ENCODE results near the gene USP6NL. TPM values are rescaled to one million over a fixed set of nuclear protein-coding genes. Genes with fewer than 3 reads are reported as not detected.

USP6NL gene
- total RNA-seq, 4 donors from 2014 or later, result 28.8 to 56.4 (median 34.0) TPM

DNA sequence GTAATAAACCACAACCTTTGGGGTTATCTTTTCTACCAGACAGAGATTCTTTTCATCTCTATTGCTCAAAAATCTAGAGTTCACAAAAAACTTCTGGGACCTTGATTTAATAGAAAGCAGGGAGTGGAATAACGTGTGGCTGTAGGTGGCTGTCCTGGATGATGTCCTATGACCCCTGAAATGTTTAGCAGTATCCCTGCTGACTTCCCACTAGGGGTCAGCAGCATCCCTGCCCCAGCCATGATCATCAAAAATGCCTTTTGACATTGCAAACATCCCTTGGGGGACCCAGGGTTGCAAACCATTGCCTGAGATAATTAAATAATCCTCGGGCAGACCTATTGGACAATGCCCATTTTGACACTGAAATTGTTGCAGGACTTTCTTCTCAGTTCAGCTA, 177.1 kb downstream of the USP6NL start:
- no peaks in the 10 kb centered on the region for H3K4me1 ChIP-seq
- DNase-seq, result no peak
- H3K9me3 ChIP-seq, result peaks cover 0 to 8% (median 0%) of the 10 kb centered on the region in 3 donors
- no peak overlapping the region for H3K27ac ChIP-seq
- intact Hi-C loops (cut with DNase I), result no loop called here
- WGBS, 2 donors, result 38 to 52% methylated on average over 2 of the region's 2 CpGs
- H3K27me3 ChIP-seq, result no peaks in the 10 kb centered on the region
- no peaks in the 10 kb centered on the region for H3K36me3 ChIP-seq
- H3K4me3 ChIP-seq, result no peak overlapping the region
- TF ChIP-seq POLR2A (IDR thresholded peaks at IDR 0.05), result no peak
- TF ChIP-seq, protein P1, sequence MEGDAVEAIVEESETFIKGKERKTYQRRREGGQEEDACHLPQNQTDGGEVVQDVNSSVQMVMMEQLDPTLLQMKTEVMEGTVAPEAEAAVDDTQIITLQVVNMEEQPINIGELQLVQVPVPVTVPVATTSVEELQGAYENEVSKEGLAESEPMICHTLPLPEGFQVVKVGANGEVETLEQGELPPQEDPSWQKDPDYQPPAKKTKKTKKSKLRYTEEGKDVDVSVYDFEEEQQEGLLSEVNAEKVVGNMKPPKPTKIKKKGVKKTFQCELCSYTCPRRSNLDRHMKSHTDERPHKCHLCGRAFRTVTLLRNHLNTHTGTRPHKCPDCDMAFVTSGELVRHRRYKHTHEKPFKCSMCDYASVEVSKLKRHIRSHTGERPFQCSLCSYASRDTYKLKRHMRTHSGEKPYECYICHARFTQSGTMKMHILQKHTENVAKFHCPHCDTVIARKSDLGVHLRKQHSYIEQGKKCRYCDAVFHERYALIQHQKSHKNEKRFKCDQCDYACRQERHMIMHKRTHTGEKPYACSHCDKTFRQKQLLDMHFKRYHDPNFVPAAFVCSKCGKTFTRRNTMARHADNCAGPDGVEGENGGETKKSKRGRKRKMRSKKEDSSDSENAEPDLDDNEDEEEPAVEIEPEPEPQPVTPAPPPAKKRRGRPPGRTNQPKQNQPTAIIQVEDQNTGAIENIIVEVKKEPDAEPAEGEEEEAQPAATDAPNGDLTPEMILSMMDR (IDR thresholded peaks at IDR 0.05), result no peak

DNA sequence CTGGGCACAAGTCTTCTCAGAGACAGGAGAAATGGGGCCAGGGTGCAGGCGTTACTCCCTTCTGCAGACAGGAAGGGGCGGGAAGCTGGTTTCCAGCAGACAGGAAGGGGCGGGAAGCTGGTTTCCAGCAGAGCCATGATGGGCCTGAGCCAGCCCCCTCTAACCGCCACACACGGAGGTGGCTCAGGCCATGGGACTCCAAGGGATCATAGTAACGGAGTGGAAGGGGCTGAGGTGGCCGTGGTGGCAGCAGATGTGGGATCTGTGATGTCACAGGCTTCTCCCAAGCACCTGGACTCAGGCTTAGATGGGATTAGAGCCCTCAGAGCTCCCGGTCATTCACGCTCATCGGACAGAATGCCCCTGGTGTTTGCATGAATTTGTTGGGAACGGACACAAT, 177.8 kb downstream of the USP6NL start:
- WGBS, 2 donors, result 50 to 77% methylated on average over 1 to 8 of the region's 11 CpGs
- TF ChIP-seq, protein P1 (IDR thresholded peaks at IDR 0.05), result no peak
- TF ChIP-seq POLR2A (IDR thresholded peaks at IDR 0.05), result no peak
- Histone ChIP-seq H3K4me3 (no peak overlapping the region), H3K9me3 (peaks cover 0 to 10% (median 0%) of the 10 kb centered on the region in 3 donors), H3K27me3 (no peaks in the 10 kb centered on the region), H3K4me1 (no peaks in the 10 kb centered on the region), H3K36me3 (no peaks in the 10 kb centered on the region), H3K27ac (no peak overlapping the region)
- intact Hi-C loops (cut with DNase I), result no loop called here
- DNase-seq, result no peak

DNA sequence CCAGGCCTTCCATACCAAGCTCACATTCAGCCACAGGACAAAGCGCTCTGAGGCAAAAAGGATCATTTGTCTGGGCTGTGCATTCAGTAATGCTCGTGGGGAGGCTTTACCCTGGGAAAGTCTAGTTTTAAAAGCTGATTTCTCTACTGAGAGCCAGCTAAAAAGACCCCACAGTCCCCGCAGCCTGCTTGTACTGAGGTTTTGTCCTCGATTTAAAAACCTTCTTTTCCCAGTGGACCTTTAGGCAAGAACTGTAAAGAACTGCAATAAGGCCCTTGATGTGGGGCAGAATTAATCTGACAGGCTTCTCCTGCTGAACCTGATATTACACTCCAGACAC, 180.3 kb downstream of the USP6NL start:
- Histone ChIP-seq H3K4me1 (no peaks in the 10 kb centered on the region), H3K36me3 (no peaks in the 10 kb centered on the region), H3K27me3 (no peaks in the 10 kb centered on the region), H3K4me3 (no peak overlapping the region), H3K9me3 (peaks cover 0 to 10% (median 0%) of the 10 kb centered on the region in 3 donors), H3K27ac (no peak overlapping the region)
- 51 to 84% methylated on average over 4 of the region's 4 CpGs for WGBS, 2 donors
- intact Hi-C loops (cut with DNase I), result no loop called here
- TF ChIP-seq, protein P1 (IDR thresholded peaks at IDR 0.05), result no peak
- TF ChIP-seq POLR2A (IDR thresholded peaks at IDR 0.05), result no peak
- no peak for DNase-seq

DNA sequence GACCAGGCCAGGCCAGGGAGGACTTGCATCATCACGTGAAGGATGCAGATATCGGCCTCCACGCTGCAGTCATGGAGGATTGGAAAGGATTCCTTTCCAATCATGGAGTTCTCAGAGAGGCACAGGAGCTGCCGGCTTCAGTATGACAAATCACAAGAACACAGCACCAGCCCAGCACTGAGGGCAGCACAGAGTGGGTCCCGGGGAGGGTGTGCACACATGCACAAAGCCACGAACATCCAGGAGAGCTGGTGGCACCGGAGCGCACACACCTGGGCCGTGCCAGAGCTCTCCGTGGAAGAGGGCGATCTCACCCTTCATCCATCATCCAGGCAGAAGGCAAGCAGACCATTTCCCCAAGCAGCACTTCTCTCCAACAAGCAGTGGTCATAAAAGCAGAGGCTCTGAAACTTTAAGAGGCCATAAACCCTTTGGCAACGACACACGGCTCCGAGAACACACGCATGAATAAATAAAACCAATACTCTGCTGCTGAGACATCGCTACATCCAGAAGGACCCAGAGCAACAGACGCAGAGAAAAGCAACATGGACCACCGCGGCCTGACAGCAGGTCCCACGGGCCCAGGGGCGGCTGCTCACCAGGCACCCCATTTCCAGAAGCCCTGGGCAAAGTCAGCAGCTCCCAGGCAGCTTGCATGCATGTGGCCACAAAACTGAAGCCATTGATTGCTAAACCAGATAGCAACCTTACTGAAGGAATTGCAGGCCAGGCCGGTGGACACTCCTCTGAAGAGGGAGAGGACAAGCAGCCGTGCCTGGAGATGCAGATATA, 180.8 kb downstream of the USP6NL start:
- no peak overlapping the region for H3K27ac ChIP-seq
- H3K27me3 ChIP-seq, result no peaks in the 10 kb centered on the region
- no peak overlapping the region for H3K4me3 ChIP-seq
- DNase-seq, result no peak
- no peak for TF ChIP-seq POLR2A (IDR thresholded peaks at IDR 0.05)
- TF ChIP-seq, protein P1 (IDR thresholded peaks at IDR 0.05), result no peak
- H3K9me3 ChIP-seq, result peaks cover 0 to 10% (median 0%) of the 10 kb centered on the region in 3 donors
- H3K4me1 ChIP-seq, result no peaks in the 10 kb centered on the region
- intact Hi-C loops (cut with DNase I), result no loop called here
- WGBS, 2 donors, result 80 to 85% methylated on average over 12 to 14 of the region's 23 CpGs
- H3K36me3 ChIP-seq, result no peaks in the 10 kb centered on the region

DNA sequence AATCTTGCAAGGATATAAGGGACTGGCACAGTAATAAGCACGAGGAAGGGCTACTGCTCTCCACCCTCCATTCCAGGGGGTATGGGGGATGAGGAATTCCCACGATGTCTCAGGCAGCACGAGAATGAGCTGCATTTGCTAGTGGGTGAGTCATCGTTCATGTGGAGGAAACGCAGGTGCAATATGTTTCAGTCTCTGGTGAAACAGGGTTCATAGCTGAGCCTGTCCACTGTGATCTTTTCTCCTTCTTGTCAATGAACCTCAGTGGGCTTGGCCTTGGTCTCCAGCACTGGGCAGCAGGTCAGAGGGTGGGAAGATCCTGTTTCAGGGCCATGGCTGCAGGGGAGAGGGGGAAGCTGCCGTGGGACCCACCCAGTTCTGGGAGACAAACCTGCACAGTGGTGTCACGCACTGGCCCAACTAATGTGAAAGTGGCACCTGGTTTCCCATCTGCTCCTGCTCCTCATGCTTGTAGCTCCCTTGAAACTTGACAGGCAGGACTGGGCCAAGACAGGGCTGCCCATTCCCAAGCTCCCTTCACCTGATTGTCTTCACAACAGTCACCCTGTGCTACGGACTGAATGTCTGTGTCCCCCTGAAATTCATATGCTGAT, 181.9 kb downstream of the USP6NL start:
- WGBS, 2 donors, result 80 to 82% methylated on average over 4 to 7 of the region's 8 CpGs
- Histone ChIP-seq H3K36me3 (no peaks in the 10 kb centered on the region), H3K27me3 (no peaks in the 10 kb centered on the region), H3K27ac (no peak overlapping the region), H3K4me1 (no peaks in the 10 kb centered on the region), H3K4me3 (no peak overlapping the region), H3K9me3 (peaks cover 0 to 10% (median 0%) of the 10 kb centered on the region in 3 donors)
- intact Hi-C loops (cut with DNase I), result no loop called here
- no peak for TF ChIP-seq POLR2A (IDR thresholded peaks at IDR 0.05)
- TF ChIP-seq, protein P1 (IDR thresholded peaks at IDR 0.05), result no peak
- DNase-seq, result no peak
